Stimulated activated CD4-positive, alpha-beta T cell treated with anti-CD3 and anti-CD28 coated beads, Interleukin-1b, Interleukin-23, amount 100 ng/mL, for 4 hours (primary cell): ENCODE measurements around the gene BLOC1S1.

Source experiments
- DNase-seq, 2 donors: peaks; one replicate each; pipeline ENCODE4 v3.0.0-alpha.2; 2020; ENCODE audit warnings: low read depth in 2 of 2

Gene BLOC1S1

GRCh38 chr12:55711786-55712553, 3.9 kb upstream of the BLOC1S1 start:
- DNase-seq = no peak

- DNase-seq = no peak
Observed at GRCh38 chr12:55712700-55713415, 3.0 kb upstream of the BLOC1S1 start.

- DNase-seq = no peak
Observed at GRCh38 chr12:55713721-55714120, 2.1 kb upstream of the BLOC1S1 start.

- no peak for DNase-seq
Observed at GRCh38 chr12:55715169-55715764, 579 bp upstream of the BLOC1S1 start.

- no peak for DNase-seq
Observed at GRCh38 chr12:55716582-55716957, 724 bp downstream of the BLOC1S1 start.

- no peak for DNase-seq
Observed at GRCh38 chr12:55717011-55718007, 1.5 kb downstream of the BLOC1S1 start.

- DNase-seq = no peak
Observed at GRCh38 chr12:55718015-55718414, 2.2 kb downstream of the BLOC1S1 start.

- no peak for DNase-seq
Observed at GRCh38 chr12:55718624-55719275, 2.9 kb downstream of the BLOC1S1 start.

- no peak for DNase-seq
Observed at GRCh38 chr12:55719371-55719770, 3.5 kb downstream of the BLOC1S1 start.

- DNase-seq = no peak
Observed at GRCh38 chr12:55720071-55720564, 4.3 kb downstream of the BLOC1S1 start, which contains the start of gene RDH5. TSS of gene RDH5 (plus strand) at chr12:55720393. CDS start at chr12:55721185, 792 bp downstream.

GRCh38 chr12:55720894-55721444, 5.1 kb downstream of the BLOC1S1 start:
- DNase-seq = no peak

- no peak for DNase-seq
Observed at GRCh38 chr12:55721601-55722213, 5.9 kb downstream of the BLOC1S1 start.

GRCh38 chr12:55722948-55723347, 7.1 kb downstream of the BLOC1S1 start:
- no peak for DNase-seq

- DNase-seq = no peak
Observed at GRCh38 chr12:55723516-55724225, 7.8 kb downstream of the BLOC1S1 start.

GRCh38 chr12:55724226-55724939, 8.5 kb downstream of the BLOC1S1 start:
- DNase-seq = peak; percentile 47 to 48

- no peak for DNase-seq
Observed at GRCh38 chr12:55724940-55725309, 9.1 kb downstream of the BLOC1S1 start.

- no peak for DNase-seq
Observed at GRCh38 chr12:55725556-55725955, 9.7 kb downstream of the BLOC1S1 start.

- DNase-seq = no peak
Observed at GRCh38 chr12:55726971-55727370, 11.1 kb downstream of the BLOC1S1 start.
